RWPE2 (cell line): ENCODE data around the gene PRRX2.

Experiments
- ATAC-seq: fragments of 200-7000 bp; cut with Tn5 transposase; 3 replicates; pipeline ENCODE4 v1.9.1; 2021; ENCODE audit warnings: low read depth
- DNase-seq: peaks from one replicate; pipeline ENCODE4 v3.0.0-alpha.2; 2020; ENCODE audit warnings: low spot score
- H3K27ac ChIP-seq: fragments of 450-650 bp; 2 replicates; pipeline ENCODE4 v1.5.1; 2017; ENCODE audit warnings: mild to moderate bottlenecking; ENCODE audit not compliant: poor library complexity, severe bottlenecking
- H3K27me3 ChIP-seq: fragments of 250-450 bp; sonication (Bioruptor Pico); 2 replicates; pipeline ENCODE4 v1.5.1; 2021; ENCODE audit warnings: mild to moderate bottlenecking, moderate library complexity; ENCODE audit not compliant: insufficient read depth, poor library complexity, severe bottlenecking
- H3K36me3 ChIP-seq: fragments of 250-450 bp; sonication (Bioruptor Pico); 2 replicates; pipeline ENCODE4 v1.5.1; 2020; ENCODE audit warnings: low read depth, mild to moderate bottlenecking, moderate library complexity
- H3K4me1 ChIP-seq: fragments of 250-450 bp; sonication (Bioruptor Pico); 2 replicates; pipeline ENCODE4 v1.5.1; 2021; ENCODE audit warnings: mild to moderate bottlenecking, moderate library complexity; ENCODE audit not compliant: insufficient read depth, poor library complexity, severe bottlenecking
- H3K4me3 ChIP-seq: fragments of 250-450 bp; sonication (Bioruptor Pico); 2 replicates; pipeline ENCODE4 v1.5.1; 2021; ENCODE audit warnings: mild to moderate bottlenecking, moderate library complexity; ENCODE audit not compliant: severe bottlenecking
- H3K9me3 ChIP-seq: fragments of 250-450 bp; sonication (Bioruptor Pico); 2 replicates; pipeline ENCODE4 v1.5.1; 2021; ENCODE audit warnings: mild to moderate bottlenecking, moderate library complexity; ENCODE audit not compliant: severe bottlenecking
- TF ChIP-seq, protein P1 (sequence below): fragments of 450-650 bp; IDR thresholded peaks from one replicate; pipeline ENCODE4 v1.5.1; 2017; ENCODE audit warnings: mild to moderate bottlenecking, moderate library complexity; ENCODE audit not compliant: poor library complexity, severe bottlenecking

The PRRX2 gene

DNA sequence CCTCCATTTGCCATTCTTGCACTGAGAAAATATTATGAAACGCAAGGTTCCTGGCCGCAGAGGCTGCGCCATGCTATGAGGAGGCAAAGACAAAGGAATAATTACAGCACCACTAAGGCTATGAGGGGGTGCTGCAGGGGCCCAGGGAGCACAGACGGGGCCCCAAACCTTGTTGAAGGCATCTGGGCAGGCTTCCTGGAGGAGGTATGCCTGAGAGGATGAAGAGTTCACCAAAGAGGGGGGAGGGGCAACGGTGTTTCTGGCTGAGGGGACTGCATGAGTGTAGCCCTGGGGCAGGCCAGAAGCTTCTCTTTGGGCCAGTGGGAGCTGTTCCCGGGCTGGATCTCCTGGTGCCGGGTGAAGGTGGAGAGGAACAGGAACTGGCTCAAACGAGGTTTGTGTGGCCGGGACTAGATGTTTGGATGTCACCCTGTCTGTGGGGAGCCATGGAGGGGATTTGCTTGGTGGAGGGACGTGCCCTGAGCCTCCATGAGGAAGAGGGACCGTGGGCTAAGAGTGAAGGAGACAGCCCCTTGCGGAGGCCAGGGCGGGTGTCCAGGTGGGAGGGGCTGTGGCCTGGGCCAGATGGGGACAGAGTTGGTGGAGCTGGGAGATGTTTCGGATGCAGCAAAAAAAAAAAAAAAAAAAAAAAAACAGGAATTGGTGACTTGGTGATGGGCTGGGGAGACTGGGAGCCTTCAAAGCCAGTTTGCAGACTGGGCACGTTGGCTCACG is 59.2 kb downstream of the PRRX2 start:
- Histone ChIP-seq H3K27ac (no peak overlapping the region), H3K36me3 (no peaks in the 10 kb centered on the region), H3K9me3 (no peaks in the 10 kb centered on the region), H3K4me1 (no peaks in the 10 kb centered on the region), H3K27me3 (no peaks in the 10 kb centered on the region), H3K4me3 (no peak overlapping the region)
- TF ChIP-seq, protein P1, sequence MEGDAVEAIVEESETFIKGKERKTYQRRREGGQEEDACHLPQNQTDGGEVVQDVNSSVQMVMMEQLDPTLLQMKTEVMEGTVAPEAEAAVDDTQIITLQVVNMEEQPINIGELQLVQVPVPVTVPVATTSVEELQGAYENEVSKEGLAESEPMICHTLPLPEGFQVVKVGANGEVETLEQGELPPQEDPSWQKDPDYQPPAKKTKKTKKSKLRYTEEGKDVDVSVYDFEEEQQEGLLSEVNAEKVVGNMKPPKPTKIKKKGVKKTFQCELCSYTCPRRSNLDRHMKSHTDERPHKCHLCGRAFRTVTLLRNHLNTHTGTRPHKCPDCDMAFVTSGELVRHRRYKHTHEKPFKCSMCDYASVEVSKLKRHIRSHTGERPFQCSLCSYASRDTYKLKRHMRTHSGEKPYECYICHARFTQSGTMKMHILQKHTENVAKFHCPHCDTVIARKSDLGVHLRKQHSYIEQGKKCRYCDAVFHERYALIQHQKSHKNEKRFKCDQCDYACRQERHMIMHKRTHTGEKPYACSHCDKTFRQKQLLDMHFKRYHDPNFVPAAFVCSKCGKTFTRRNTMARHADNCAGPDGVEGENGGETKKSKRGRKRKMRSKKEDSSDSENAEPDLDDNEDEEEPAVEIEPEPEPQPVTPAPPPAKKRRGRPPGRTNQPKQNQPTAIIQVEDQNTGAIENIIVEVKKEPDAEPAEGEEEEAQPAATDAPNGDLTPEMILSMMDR = no peak
- no peak for DNase-seq
- no peak for ATAC-seq

DNA sequence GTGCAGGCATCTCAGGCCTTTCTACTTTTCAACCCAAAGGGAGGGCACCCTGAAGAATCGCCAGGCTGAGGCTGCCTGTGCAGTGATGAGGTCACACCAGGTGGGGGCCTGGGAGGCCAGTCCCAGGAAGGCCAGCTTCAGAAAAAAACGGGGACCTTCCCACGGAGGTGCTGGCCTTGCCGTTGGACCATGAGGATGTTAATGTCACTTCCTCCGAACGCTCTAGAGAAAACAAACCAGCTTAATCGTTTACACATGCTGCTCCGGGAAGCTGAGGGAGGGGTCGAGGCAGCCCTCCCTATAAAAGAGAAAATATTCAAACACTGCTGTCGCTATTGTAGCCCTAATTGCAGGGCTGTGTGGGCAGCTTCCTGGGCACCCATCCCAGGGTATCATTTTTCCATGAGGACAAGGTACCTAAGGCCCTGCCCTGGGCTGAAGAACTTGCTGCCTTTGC is 60.4 kb downstream of the PRRX2 start:
- Histone ChIP-seq H3K36me3 (no peaks in the 10 kb centered on the region), H3K27me3 (no peaks in the 10 kb centered on the region), H3K4me1 (no peaks in the 10 kb centered on the region), H3K27ac (no peak overlapping the region), H3K9me3 (no peaks in the 10 kb centered on the region), H3K4me3 (no peak overlapping the region)
- ATAC-seq = no peak
- DNase-seq = no peak
- TF ChIP-seq, protein P1 = no peak

DNA sequence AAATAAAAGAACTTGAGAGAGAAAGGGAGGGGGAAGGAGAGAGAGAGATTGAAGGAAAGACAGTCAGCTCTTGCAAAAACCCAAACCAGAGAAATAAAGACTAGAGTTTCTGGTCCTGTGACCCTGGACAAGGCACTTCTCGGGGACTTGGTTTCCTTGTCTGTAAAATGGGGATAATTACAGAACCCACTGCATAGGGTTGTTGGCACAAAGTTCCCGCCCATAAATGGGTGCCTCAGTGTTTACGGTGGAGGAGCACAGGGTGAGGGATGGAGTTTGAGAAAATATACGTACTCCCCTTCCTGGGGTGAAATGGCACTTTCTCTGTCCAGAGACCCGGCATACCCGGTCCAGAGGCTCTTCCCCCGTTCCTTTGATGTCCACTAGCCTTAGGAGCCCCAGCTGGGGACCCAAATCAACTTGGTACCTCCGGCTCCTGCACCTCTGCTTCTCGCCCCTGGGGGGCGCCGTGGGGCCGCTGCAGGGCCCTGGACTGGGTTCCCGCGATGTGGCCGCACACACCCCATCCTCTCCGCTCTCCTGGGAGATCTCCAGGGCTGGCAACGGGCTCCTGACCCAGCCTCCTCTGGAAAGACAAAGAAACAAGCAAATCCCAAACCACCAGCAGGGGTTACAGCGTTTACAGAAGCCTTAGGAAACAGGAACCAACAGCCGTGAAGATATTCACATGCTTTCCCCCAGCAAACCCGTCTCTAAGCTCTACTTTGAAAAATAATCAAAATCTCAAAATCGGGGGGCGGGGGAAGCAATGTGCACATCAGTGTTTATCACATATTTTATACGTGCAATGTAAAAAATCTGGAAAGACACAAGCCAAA is 61.1 kb downstream of the PRRX2 start:
- no peaks in the 10 kb centered on the region for H3K27me3 ChIP-seq

DNA sequence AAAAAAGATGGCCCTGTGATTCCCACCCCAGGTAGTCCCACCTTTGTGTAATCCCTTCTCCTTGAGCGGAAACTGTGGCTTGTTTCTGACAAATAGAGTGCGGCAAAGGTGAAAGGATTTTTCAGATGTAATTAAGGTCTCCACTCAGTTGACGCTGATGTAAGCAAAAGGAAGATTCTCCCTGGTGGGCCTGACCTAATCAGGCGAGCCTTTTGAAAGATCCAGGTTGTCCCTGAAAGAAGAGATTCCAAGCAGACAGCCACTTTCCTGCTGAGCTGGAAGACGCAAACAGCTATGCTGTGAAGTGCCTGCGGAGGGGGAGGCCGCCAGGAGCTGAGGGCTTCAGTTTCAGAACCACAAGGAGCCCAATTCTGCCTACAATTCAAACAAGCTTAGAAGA is 63.3 kb downstream of the PRRX2 start:
- Histone ChIP-seq H3K27me3 (no peaks in the 10 kb centered on the region), H3K27ac (no peak overlapping the region)
- ATAC-seq = no peak

More for the DNA sequence above, 61.1 kb downstream of the PRRX2 start:
- ATAC-seq (peak; percentile 70), DNase-seq (no peak)
- Histone ChIP-seq H3K4me3 (no peak overlapping the region), H3K9me3 (no peaks in the 10 kb centered on the region), H3K27ac (no peak overlapping the region), H3K36me3 (no peaks in the 10 kb centered on the region), H3K4me1 (no peaks in the 10 kb centered on the region)
- TF ChIP-seq, protein P1 = peak; percentile 84

More for the DNA sequence above, 63.3 kb downstream of the PRRX2 start:
- Histone ChIP-seq H3K4me1 (no peaks in the 10 kb centered on the region), H3K36me3 (no peaks in the 10 kb centered on the region), H3K9me3 (no peaks in the 10 kb centered on the region), H3K4me3 (no peak overlapping the region)
- TF ChIP-seq, protein P1 = no peak
- no peak for DNase-seq
